GM18511 (cell line): ENCODE results near the gene MAN1C1.
"Not testable (repeated sequence)": the region's sequence is repeated elsewhere in the genome, so short reads cannot be mapped to it uniquely, and the experiment has no call there.

ENCODE experiments used
- ATAC-seq: cut with Tn5 transposase; IDR thresholded peaks from one replicate; pipeline ENCODE4 v1.9.1; 2021; ENCODE audit warnings: mild to moderate bottlenecking, moderate library complexity; ENCODE audit not compliant: unreplicated experiment

Gene MAN1C1

DNA sequence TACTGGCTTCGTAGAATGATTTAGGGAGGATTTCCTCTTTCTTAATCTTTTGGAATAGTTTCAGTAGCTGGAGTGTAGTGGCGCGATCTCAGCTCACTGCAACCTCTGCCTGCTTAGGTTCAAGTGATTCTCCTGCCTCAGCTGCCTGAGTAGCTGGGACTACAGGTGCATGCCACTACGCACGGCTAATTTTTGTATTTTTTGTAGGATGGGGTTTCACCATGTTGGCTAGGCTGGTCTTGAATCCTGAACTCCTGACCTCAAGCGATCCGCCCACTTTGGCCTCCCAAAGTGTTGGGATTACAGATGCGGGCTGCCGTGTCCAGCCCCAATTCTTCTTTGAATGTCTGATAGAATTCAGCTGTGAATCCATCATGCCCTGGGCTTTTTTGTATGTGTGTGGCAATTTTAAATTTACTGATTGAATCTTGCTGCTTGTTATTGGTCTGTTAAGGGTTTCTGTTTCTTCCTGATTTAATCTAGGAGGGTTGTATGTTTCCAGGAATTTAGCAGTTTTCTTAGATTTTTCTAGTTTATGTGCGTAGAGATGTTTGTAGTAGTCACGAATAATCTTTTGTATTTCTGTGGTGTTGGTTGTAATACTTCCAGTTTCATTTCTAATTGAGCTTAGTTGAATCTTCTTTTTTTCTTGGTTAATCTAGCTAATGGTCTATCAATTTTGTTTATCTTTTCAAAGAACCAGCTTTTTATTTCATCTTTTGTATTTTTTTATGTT is 15.3 kb downstream of the MAN1C1 start:
- no peak for ATAC-seq

- ATAC-seq: no peak
Observed at GRCh38 chr1:25634066-25634465, 17.5 kb downstream of the MAN1C1 start.

- no peak for ATAC-seq
Observed at GRCh38 chr1:25634896-25635295, 18.3 kb downstream of the MAN1C1 start.

DNA sequence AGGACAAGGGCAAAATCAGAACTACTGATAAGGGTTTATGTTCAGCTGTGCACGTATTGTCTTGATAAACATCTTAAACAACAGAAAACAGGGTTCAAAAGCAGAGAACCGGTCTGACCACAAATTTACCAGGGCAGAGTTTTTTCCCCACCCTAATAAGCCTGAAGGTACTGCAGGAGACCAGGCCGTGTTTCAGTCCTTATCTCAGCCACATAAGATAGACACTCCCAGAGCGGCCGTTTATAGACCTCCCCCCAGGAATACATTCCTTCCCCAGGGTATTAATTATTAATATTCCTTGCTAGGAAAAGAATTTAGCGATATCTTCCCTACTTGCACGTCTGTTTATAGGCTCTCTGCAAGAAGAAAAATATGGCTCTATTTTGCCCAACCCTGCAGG is 19.6 kb downstream of the MAN1C1 start:
- ATAC-seq: not testable (repeated sequence)

DNA sequence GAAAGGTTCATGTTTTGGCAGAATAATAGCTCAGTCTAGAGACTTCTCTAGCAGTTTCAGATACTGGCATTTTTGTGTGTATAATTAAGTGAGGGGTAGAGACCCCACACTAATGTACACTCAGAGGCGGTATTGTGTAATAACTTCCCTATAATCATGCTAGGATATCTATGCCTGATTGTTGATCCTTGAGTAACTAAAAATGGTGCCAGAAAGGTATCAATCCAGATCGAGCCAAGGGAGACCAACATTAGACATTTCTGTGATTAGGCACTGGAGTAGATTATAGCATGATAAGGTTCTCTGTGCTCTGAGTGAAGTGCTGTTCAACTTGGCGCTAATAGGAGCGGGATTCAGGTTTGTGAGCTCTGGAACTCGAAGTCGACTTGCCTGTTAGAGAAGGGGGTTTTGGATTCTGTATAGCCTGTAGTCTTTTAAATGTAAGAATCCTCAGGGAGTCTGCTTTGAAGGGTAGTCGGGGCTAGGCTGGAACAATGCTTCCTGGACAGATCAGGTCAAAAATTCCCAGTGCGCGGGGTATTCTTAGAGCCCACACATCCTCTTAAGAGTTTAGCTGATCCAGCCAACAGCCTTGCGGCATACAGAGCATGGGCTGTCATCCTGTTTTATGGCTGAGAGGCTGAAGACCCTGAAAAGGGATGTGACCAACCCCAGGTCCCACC is 24.2 kb downstream of the MAN1C1 start:
- no peak for ATAC-seq

DNA sequence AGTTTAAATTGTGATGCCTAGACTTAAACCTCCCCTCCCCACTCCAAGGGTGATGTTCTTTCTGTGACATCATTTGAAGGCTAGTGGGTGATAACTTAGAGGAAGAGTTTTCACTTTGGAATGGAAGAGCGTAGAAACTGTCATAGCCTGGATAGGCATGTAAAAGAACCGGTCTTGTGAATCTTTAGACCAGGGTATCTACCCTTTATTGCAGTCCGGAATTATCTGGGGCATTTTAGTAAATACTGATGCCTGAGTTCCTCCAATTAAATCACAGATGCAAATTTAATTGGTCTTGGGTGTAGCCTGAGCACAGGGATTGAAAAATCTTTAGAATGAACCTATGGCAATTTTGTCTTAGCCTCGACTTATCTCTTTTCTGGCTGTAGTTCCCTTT is 24.7 kb downstream of the MAN1C1 start:
- no peak for ATAC-seq

- no peak for ATAC-seq
Observed at GRCh38 chr1:25641931-25642573, 25.5 kb downstream of the MAN1C1 start.

DNA sequence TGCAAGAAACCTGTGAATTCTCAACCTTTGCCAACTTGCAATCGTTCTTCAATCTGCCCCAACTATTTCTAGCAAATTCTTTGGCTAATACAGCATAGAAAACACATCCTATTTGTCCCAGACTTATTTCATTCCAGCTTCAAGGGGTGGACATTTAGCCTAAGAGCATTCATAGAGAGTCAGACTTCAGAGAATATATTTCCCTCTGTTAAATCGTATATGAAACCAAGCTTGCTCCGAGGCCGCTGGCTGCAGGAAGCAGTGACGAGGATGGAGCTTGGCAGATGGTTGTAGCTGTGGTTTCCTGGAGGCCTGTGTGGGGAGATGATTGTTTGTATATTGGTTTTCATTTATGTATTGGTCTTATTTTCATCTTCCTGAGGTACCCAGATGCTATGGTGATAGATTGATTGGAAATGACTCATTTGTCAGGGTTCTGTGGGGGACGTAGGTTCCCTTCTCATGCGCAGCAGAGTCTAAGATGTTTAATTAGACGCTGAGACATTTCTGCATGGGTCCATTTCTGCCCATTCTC is 26.1 kb downstream of the MAN1C1 start:
- peak; percentile 65 for ATAC-seq

GRCh38 chr1:25643929-25644328 is 27.3 kb downstream of the MAN1C1 start:
- ATAC-seq: no peak

DNA sequence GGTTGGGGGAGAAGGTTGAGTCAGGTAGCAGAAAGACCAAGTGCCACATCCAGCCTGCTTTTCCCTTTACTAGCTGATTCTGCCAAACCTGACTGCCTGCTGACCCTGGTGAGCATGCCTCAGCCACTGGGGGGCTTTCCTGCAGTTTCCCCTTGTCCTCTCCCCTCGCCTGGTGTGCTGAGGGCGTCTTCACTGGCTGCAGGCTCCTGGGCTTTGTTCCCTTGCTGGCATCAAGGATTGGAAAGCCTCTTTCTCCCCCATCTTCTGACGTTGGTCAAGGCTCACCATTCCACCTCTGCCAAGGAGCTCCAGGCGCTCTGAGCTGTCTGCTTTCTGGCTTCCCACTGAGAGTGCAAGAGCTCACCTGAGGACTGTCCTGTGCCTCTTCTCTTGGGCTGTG is 28.4 kb downstream of the MAN1C1 start:
- ATAC-seq: no peak

DNA sequence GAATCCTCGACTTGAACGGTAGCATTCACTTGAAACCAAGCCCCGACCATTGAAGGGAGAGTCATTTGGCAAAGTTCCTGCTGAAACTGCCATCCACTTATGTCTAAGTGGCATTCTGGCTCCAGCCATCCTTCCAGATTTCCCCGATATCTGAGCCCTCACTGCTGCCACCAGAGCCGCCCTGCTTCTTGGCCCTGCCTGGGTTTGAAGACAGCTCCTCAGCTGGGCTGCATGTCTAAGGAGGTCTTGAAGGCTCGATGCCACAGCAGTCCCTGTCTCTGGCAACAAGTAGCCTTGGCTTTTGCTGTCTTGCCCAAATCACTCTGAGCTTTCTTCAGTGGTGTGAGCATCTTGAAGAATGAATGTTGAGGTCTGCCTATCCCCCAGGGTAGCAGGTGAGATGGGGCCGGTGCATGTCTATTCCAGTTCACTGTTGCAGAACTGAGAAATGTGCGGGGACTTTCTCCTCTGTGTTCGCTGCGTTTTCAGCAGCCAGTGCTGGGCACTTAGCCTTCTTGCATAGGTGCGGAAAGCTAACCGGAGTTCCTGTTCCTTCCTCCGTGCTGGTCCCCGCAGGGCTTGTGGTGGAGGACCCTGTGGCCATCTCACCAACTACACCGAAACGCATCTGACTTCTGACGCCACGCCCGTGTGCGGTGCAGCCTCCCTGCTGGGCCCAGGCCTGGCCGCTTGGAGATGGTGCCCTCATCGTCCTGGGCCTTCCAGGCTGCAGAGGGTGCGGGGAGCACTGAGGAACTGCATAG is 29.2 kb downstream of the MAN1C1 start:
- no peak for ATAC-seq

DNA sequence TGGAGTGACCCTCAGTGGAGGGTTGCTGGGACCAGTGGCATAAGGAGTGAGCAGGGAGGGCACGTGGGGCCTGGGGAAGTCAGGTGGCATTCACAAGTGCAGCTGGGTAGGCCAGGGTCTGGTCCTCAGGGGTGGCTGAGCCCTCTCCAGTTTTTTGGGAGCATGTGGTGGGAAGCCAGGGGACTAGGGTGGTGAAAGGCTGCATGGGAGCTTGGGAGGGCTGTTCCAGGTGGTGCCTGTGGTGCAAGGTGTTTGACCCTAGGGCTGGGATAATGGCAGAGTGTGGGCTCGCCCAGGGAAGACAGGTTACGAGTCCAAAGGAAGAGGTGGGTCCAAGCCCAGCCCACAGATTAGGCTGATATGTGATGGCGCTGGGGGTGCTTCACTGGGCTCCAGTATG is 30.5 kb downstream of the MAN1C1 start:
- no peak for ATAC-seq

- ATAC-seq: no peak
Observed at GRCh38 chr1:25647863-25648262, 31.3 kb downstream of the MAN1C1 start.

GRCh38 chr1:25648681-25649440 is 32.3 kb downstream of the MAN1C1 start:
- ATAC-seq: no peak

DNA sequence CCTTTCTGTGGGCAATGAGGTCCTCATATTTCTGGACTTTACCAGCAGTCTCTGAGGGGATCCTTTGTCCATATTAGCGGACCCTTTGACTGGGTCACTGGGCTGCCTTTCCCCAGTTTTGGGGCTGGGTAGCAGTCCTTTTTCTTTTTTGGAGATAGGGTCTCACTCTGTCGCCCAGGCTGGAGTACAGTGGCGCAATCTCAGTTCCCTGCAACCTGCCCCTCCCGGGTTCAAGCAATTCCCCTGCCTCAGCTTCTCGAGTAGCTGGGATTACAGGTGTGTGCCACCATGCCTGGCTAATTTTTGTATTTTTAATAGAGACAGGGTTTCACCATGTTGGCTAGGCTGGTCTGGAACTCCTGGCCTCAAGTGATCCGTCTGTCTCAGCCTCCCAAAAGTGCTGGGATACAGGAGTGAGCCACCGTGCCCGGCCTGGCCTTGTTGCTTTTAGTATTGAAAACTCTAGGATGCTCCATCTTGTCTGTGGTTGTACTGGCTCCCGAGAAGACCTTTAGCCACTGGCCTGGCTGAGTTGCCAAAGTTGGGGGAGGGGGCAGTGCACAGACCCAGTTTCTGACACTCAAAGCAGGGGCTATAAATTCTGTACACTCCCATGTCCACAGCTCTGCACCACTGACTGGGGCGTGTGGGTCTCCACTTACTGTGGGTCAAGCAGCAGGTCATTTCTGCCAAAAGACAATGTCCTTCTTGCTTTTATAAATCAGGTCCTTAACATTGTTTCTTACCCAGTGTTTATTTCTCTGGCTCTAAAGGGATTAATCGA is 33.1 kb downstream of the MAN1C1 start:
- no peak for ATAC-seq

DNA sequence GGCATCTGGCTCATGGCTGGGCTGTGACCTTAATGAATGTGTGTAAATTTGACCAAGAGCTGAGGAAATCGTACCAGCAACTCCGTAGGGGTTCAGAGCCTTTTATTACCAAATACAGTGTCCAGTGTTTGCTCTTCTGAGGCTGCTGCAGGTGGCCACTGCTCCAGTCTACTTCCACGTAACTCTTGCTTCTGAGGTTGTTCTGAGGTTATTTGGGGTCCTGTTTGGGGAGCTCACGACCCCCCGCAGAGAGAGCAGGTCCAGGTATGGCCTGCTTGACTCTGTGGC is 33.6 kb downstream of the MAN1C1 start:
- ATAC-seq: no peak

GRCh38 chr1:25651036-25651640 is 34.5 kb downstream of the MAN1C1 start:
- no peak for ATAC-seq

DNA sequence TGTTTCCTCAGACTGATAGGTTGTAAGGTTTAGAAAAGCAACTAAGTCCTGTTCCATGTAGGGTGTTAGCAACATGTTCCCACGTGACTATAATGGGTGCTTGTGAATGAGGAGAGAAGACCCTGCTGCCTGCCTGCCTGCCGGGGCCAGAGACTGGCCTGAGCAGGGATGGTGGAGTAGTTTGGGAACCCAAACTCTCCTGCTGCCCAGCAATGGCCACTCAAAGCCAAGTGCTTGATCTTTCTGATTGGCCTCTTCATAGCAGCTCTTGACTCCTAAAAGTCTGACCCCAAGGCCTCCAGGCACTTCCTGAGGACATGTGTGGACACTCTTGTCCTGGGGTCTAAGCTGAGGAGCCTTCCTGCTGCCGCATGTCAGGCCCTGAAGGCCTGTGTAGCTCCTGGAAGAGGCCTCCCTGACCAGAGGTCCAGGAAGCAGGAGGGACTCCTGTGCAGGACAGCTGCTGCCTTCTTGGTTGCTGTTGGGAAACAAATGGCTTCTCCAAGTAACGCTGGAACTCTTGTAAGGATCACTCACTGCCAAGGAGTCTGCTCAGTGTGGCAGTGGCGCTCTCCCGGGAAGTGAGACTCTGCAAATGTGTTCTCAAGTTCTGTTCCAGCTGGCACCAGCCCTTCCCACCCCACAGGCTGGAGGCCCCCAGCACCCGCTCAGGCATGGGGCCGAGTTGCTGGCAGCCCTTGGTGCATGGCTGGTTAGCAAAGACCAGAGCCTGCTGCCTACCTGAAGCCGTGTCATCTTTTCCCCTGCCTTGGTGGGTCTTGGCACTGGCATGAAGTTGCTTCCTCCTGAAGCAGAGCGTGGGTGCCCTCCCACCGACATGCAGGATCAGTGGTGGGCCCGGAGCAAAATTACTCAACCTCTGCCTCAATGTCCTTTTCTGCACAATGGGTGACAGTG is 35.5 kb downstream of the MAN1C1 start:
- ATAC-seq: no peak
